ENCODE measurements around the gene OTUB2.
A peak's percentile ranks its signal among the peaks of the same experiment; 100 is the strongest.

Gene OTUB2

GRCh38 chr14:94026173-94026888 is at the start of gene OTUB2:
TSS of gene OTUB2 (plus strand) at chr14:94026340. CDS start at chr14:94026538, 198 bp downstream.
- DNase-seq: peak; percentile 99 to 100

GRCh38 chr14:93976477-93977057 is 49.6 kb upstream of the OTUB2 start, which contains the start of gene ASB2:
TSS of gene ASB2 (minus strand) at chr14:93976570. CDS start at chr14:93964539, 12,031 bp downstream.
- no peak for DNase-seq

GRCh38 chr14:93977171-93977570 is 49.0 kb upstream of the OTUB2 start:
- no peak for DNase-seq

GRCh38 chr14:93977790-93978581 is 48.2 kb upstream of the OTUB2 start:
- DNase-seq: no peak

GRCh38 chr14:93978735-93979134 is 47.4 kb upstream of the OTUB2 start:
- no peak for DNase-seq

GRCh38 chr14:93980456-93981201 is 45.5 kb upstream of the OTUB2 start:
- no peak for DNase-seq

GRCh38 chr14:93981316-93982229 is 44.6 kb upstream of the OTUB2 start:
- peak in 1 of 2 experiments; percentile 23 for DNase-seq

GRCh38 chr14:93982230-93983007 is 43.7 kb upstream of the OTUB2 start:
- peak in 1 of 2 experiments; percentile 53 for DNase-seq

- no peak for DNase-seq
Measured at GRCh38 chr14:93984070-93984469, 42.1 kb upstream of the OTUB2 start.

GRCh38 chr14:93984987-93985410 is 41.1 kb upstream of the OTUB2 start:
- DNase-seq: peak in 1 of 2 experiments; percentile 32

- peak; percentile 36 to 68 for DNase-seq
Measured at GRCh38 chr14:93986955-93987354, 39.2 kb upstream of the OTUB2 start.

GRCh38 chr14:93987376-93987775 is 38.8 kb upstream of the OTUB2 start:
- no peak for DNase-seq

GRCh38 chr14:93987815-93988476 is 38.2 kb upstream of the OTUB2 start:
- DNase-seq: no peak

GRCh38 chr14:93989939-93990338 is 36.2 kb upstream of the OTUB2 start:
- no peak for DNase-seq

GRCh38 chr14:93991212-93991611 is 34.9 kb upstream of the OTUB2 start:
- no peak for DNase-seq

GRCh38 chr14:93991649-93992048 is 34.5 kb upstream of the OTUB2 start:
- no peak for DNase-seq

- DNase-seq: no peak
Measured at GRCh38 chr14:93993382-93993781, 32.8 kb upstream of the OTUB2 start.

GRCh38 chr14:93994919-93995682 is 31.0 kb upstream of the OTUB2 start:
- DNase-seq: no peak

- DNase-seq: no peak
Measured at GRCh38 chr14:93996130-93996695, 29.9 kb upstream of the OTUB2 start.

All from NCI-H524 (cell line).